Erythroblast (primary cell): ENCODE measurements around the gene CYP26B1.

Source experiments
- DNase-seq, 2 experiments: peaks; one replicate each; lab custom pipeline; 2025; lab: John Stamatoyannopoulos, UW
- GATA1 ChIP-seq: IDR thresholded peaks from 2 replicates; pipeline ENCODE4 v1.6.1; 2011; ENCODE audit warnings: low read depth, mild to moderate bottlenecking, control low read depth, low read length, moderate library complexity
- POLR2A ChIP-seq: IDR thresholded peaks from 2 replicates; pipeline ENCODE4 v1.6.1; 2011; ENCODE audit warnings: mild to moderate bottlenecking, low read length

The CYP26B1 gene

DNA sequence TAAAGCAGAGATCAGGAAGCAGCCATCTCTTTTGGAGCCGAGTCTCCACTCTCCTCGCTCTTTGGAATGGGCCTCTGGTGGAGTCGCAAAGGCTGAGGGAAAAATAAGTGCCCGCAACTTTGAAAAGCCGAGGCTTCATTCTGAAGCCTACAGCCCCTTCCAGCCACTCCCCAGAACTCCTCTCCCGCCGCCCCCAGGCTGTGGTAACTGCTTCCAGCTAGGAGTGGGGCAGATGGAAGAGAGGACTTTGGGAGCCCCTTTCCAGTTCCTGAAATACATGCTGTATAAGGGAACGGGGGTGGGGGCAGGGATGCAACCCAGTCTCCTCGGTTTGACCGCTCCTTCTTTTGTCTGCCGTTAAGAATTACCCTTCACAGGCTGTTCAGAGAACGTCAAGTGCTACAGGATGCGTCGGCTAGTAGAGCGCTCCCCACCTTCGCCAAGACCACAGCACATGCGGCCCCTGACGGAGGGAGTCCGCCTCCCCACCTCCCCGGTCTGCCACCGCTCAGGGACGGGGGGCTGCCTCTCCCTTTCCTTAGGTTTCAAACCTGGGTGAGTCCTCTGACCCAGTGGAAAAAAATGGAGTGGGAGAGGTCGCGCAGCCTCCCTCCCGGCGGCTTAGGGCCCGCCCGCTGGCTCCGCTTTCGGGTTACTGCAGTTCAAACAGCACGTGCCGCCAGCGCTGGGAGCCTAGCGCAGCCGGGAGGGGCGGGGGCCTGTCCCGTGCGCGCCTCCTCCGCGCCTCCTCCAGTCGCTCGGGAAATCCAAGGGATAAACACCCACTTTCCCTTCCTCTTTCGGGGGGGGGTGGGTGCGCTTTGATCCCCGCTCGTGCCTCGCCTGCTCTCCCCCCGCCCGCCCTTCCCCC, 4.9 kb downstream of the CYP26B1 start:
- peak; percentile 37 to 56 for DNase-seq
- TF ChIP-seq GATA1 (no peak), POLR2A (no peak)

GRCh38 chr2:72141881-72142451, 5.7 kb downstream of the CYP26B1 start:
- no peak for DNase-seq
- no peak for TF ChIP-seq POLR2A
- TF ChIP-seq GATA1 = no peak

GRCh38 chr2:72141032-72141645, 6.5 kb downstream of the CYP26B1 start:
- TF ChIP-seq POLR2A (no peak), GATA1 (no peak)
- no peak for DNase-seq

DNA sequence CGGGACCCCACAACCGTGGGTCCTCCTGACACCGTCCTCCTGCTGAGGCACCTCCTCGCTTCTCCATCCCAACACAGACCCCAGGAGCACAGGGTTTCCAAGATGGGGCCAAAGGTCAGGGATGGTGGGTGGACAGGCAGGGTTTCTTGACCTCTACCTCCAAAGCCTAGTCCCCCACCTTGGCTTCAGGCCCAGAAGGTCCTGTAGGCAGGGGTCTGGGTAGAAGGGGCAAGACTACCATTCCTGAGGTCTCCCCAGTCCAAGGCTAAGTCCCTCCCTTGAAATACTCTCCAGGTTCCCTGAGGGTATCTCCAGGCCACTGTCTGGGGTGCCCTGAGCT, 7.1 kb downstream of the CYP26B1 start:
- TF ChIP-seq GATA1 (no peak), POLR2A (no peak)
- DNase-seq = no peak

GRCh38 chr2:72139874-72140620, 7.6 kb downstream of the CYP26B1 start:
- TF ChIP-seq POLR2A = no peak

GRCh38 chr2:72139471-72139873, 8.2 kb downstream of the CYP26B1 start:
- no peak for TF ChIP-seq GATA1
- no peak for TF ChIP-seq POLR2A
- no peak for DNase-seq

More at GRCh38 chr2:72139874-72140620, 7.6 kb downstream of the CYP26B1 start:
- no peak for DNase-seq

DNA sequence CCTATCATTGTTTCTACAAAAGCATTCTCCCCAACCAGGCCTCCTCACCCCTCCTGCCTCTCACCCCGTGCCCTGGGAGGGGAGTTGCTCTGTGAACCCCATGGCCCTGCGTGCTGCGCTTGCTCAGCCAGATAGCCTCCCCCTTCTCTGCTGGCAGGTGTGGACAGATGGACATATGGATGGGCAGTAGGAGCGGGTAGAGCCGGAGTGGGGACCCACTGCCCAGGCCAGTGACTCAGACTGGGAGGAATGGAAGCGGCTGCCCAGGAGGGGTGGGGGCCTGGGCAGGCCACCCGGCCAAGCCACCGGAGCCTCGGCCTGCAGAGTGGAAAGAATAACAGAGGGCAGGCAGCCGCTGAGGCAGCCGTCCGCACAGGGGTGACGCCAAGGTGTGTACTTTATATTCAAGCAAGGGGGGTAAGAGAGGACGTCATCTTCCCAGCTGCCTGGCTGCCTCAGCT, 8.7 kb downstream of the CYP26B1 start:
- no peak for DNase-seq
- no peak for TF ChIP-seq GATA1
- TF ChIP-seq POLR2A = no peak

GRCh38 chr2:72138011-72138881, 9.4 kb downstream of the CYP26B1 start:
- TF ChIP-seq POLR2A (no peak), GATA1 (no peak)
- no peak for DNase-seq

- peak; percentile 43 to 75 for DNase-seq
- no peak for TF ChIP-seq GATA1
- TF ChIP-seq POLR2A = no peak
Observed at GRCh38 chr2:72137498-72138010, 10.1 kb downstream of the CYP26B1 start.

DNA sequence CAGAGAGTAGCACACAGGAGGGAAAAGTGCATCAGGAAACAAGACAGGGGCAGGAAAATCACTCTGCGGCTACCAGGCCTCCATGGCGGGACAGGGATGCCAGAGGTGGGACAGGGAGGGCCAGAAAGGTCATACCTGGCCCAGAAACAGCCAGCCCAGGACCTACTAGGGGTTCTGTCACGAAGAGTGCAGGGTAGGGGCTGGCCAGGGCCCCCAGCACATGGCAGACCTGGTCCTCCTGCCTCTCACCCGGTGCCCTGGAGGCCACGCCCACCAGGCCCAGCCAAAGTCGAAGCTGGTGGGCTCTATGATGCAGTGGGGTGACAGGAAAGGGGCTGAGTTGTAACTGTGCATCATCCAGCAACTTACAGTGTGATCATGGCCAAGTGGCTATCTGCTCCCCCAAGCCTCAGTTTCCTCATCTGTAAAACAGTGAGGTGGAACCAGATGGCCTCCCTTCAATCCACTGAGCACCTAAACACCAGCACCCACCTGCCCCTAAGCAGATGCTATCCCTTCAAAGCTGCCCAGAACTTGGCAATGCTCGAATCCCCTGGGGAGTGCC, 10.6 kb downstream of the CYP26B1 start:
- TF ChIP-seq POLR2A (no peak), GATA1 (no peak)

GRCh38 chr2:72136331-72136730, 11.3 kb downstream of the CYP26B1 start:
- no peak for TF ChIP-seq GATA1
- no peak for TF ChIP-seq POLR2A
- no peak for DNase-seq

More for the DNA sequence above, 10.6 kb downstream of the CYP26B1 start:
- DNase-seq = no peak

DNA sequence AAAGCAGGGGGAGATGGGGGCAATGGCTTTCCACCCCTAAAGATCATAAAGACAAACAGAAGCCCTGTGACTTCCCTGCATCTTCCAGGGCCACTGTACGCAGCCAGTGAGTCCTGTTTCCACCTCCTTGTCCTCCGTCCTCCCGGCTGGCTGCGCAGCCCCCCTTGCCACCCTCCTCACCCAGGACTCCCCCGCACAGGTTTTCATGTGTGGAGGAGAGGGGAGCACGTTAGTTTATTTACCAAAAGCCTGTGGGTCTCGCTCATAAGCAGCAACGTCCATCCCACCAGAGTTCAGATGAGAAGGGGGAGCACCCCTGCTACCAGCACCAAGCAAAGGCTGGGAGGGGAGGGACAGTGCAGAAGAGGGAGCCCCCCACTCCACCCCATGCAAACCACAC, 11.7 kb downstream of the CYP26B1 start:
- DNase-seq = no peak

More for the DNA sequence above, 11.7 kb downstream of the CYP26B1 start:
- TF ChIP-seq GATA1 (no peak), POLR2A (no peak)
